K562 treated with DMSO at 1 percent for 4 hours (cell line): Measurements from ENCODE around the gene RAB26. TPM values are rescaled to one million over a fixed set of nuclear protein-coding genes. Genes with fewer than 3 reads are reported as not detected.

Experiments used
- total RNA-seq: library from RNA; unstranded; fragments of 300-600 nt; gene quantifications from 2 replicates; pipeline ENCODE4 v1.2.3, GENCODE V29; 2022; ENCODE audit not compliant: insufficient read depth

The RAB26 gene, protein sequence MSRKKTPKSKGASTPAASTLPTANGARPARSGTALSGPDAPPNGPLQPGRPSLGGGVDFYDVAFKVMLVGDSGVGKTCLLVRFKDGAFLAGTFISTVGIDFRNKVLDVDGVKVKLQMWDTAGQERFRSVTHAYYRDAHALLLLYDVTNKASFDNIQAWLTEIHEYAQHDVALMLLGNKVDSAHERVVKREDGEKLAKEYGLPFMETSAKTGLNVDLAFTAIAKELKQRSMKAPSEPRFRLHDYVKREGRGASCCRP
- total RNA-seq = 3.5 and 3.9 TPM in 2 replicates

DNA sequence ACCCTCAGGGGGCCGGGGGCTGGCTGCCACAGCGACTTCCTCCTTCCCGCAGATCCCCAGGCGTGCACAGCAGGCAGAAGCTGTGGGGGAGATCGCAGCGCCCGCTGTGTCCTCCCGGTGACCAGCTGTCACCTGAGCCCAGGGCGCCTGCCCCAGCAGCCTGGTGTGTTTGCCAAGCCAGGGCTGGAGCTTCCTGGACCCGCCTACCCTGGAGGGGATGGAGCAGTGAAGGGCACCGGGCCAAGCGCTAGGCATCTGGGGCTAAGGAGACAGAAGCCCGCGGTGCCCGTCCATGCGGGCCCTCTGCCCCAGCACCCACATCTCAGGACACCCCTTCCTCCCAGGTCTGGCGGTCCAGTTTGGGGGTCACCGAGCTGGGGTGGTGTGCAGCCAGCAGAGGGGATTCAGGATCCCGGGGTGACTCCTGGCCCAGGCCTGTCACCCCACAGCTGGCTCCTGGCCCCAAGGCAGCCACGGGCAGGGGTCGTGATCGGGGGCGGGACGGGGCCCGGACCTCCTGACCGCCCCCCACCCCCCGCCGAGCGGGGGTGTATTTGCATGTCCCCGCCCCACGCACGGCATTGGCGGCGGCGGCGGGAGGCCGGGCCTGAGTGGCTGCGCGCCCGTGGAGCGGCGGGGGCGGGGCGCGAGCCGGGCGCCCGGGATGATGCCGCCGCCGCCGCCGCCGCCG, at the start of gene RAB26:
Gene RAB26 (plus strand): TSS at position 645 of the 691 bp plus-strand sequence. CDS start 159 bp downstream, outside the sequence.

DNA sequence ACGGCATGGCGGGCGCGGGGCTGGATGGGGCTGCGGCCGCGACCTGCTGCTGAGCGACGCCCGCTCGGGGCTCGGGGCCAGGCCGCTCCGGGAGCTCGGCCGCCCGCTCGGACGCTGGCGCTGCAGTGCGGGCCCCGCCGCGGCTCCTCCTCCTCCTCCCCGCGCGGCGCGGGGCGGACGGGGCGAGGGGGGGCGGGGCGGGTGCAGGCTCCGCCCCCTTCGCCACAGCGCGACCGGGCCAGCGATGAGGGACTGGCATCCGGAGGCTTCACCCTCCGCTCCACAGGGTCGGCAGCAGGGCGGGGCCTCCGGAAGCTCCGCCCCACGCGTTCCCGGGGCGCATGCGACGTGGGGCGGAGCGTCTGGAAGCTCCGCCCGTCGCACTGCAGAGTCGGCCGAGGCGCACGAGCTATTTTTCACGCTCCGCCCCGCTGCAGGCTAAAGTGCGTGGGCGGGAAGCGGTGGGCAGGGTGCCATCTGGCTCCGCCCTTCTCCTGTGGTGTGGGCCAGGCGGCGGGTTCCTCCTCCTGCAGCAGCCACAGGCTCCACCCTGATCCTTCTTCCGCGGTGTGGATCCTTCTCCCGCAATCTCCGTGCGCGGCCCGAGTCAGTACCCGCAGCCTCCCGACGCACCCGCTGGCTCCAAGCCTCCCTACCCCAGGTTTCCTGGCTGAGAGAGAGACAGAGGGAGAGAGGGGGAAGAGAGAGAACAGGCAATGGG, 12.5 kb upstream of the RAB26 start, which contains the start of gene PKD1:
Gene PKD1 (minus strand): TSS at position 129 of the 721 bp plus-strand sequence. CDS start 209 bp downstream, outside the sequence.

DNA sequence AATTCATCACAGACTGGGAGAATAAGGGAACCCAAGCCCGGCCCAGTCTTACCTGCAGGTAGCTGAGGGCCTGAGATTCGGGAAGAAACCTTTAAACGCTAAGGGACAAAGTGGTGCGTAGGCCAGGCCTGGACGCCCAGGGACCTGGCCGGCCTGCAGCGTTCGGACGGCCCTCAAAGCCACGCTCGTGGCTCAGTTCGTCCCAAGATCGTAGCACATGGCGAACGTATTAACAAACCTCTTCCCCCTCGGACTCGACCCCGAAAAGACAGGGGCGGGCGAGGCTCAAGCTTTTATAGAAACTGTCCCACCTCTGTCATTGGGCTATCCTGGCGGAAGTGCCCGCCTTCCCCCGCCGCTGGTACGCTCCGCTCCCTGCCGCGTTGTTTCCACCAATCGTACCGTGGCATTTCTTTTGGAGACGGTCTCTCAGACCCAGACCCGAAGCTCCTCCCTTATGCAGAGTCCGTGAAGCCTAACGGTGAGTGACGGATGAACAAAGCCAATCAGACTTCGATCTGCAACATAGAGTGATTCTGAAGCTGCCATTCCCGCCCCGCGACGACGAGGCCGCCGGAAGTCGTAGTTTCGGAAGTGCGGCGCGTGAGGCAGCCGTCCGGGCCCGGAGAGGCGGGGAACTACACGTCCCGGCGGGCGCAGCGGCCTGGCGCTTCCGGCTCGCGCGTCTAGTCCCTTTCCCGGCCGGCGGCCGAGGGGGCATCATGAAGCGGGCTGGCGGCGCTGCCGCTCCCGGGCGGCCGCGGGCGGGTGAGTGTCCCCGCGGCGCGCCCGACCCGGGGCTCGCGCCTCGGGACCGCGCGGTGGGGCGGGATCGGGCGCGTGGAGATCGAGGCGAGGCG, 6.9 kb downstream of the RAB26 start, which contains the start of gene TRAF7:
Gene TRAF7 (plus strand): TSS at position 692 of the 860 bp plus-strand sequence. CDS start 8,139 bp downstream, outside the sequence.

DNA sequence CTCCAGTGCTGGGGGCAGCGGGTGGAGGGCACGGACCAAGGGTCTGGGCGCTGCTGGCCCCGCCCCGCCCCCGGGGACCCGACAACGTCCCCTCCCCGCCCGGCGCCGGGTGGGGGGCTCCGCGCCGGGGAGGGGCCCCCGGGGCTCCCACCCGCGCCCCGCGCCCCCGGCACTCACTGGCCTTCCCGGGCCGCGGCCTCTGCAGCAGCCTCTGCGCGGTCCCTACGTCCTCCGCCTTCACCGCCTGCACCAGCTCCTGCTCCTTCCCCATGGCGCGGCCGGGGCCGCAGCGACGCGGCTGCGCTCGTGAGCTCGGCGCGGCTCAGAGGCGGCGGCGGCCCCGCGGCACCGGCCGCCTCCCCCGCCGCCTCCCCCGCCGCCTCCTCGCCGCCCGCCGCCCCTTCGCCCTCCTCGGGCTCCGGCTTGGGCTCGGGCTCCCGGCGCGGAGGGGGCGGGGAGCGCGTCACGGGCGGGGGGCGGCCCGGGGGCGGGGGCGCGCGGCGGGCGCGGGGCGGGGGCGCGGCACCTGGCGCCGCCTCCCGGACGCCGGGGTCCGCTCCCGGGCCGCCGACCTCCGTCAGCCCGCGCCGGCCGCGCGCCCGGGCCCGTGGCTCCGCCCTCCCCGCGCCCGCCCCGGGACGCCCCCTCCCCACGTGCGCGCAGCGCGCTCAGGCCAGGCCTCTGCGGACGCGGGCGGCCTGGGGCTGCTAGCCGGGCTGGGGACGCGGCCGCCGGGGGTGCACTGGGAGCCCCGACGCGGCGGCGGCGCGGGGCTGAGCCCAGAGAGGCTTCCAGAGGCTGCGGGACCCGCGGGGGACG, 47.9 kb downstream of the RAB26 start, which contains the start of gene CASKIN1:
Gene CASKIN1 (minus strand): TSS at position 444 of the 819 bp plus-strand sequence. CDS start 173 bp downstream, at position 271.

Other genes with a start within 250 kb of the RAB26 start
- not detected in 2 replicates for gene HS3ST6, start 230.2 kb upstream of the RAB26 start, total RNA-seq
- 55.4 and 70.9 TPM in 2 replicates for gene MSRB1, start 205.4 kb upstream of the RAB26 start, total RNA-seq
- gene RPL3L, start 193.9 kb upstream of the RAB26 start, total RNA-seq = 0.47 TPM in 1 of 2 replicates, not detected in the other
- 214 and 219 TPM in 2 replicates for gene NDUFB10, start 189.1 kb upstream of the RAB26 start, total RNA-seq
- 6,829 and 8,005 TPM in 2 replicates for gene RPS2, start 183.8 kb upstream of the RAB26 start, total RNA-seq
- not detected in 2 replicates for gene RNF151, start 181.8 kb upstream of the RAB26 start, total RNA-seq
- gene TBL3, start 176.6 kb upstream of the RAB26 start, total RNA-seq = 41.9 and 47.0 TPM in 2 replicates
- not detected in 2 replicates for gene NOXO1, start 167.2 kb upstream of the RAB26 start, total RNA-seq
- 54.4 and 64.7 TPM in 2 replicates for gene GFER, start 164.4 kb upstream of the RAB26 start, total RNA-seq
- gene SYNGR3, start 158.7 kb upstream of the RAB26 start, total RNA-seq = 30.6 and 35.1 TPM in 2 replicates
- gene ZNF598, start 138.8 kb upstream of the RAB26 start, total RNA-seq = 103 and 116 TPM in 2 replicates
- gene NPW, start 128.8 kb upstream of the RAB26 start, total RNA-seq = 1.6 and 5.6 TPM in 2 replicates
- gene NHERF2, start 121.7 kb upstream of the RAB26 start, total RNA-seq = 28.8 and 29.0 TPM in 2 replicates
- 20.7 and 23.3 TPM in 2 replicates for gene NTHL1, start 100.8 kb upstream of the RAB26 start, total RNA-seq
- 42.5 and 52.7 TPM in 2 replicates for gene TSC2, start 100.6 kb upstream of the RAB26 start, total RNA-seq
- 67.2 and 116 TPM in 2 replicates for gene PKD1, start 12.7 kb upstream of the RAB26 start, total RNA-seq
- 103 and 117 TPM in 2 replicates for gene TRAF7, start 7.2 kb downstream of the RAB26 start, total RNA-seq
- 4.2 and 5.4 TPM in 2 replicates for gene CASKIN1, start 48.0 kb downstream of the RAB26 start, total RNA-seq
- 73.7 and 84.0 TPM in 2 replicates for gene MLST8, start 56.8 kb downstream of the RAB26 start, total RNA-seq
- 4.9 and 16.4 TPM in 2 replicates for gene BRICD5, start 62.2 kb downstream of the RAB26 start, total RNA-seq
- 53.8 and 56.2 TPM in 2 replicates for gene PGP, start 66.2 kb downstream of the RAB26 start, total RNA-seq
- 33.2 and 37.1 TPM in 2 replicates for gene E4F1, start 75.0 kb downstream of the RAB26 start, total RNA-seq
- gene DNASE1L2, start 87.8 kb downstream of the RAB26 start, total RNA-seq = 5.4 and 6.1 TPM in 2 replicates
- gene ECI1, start 103.0 kb downstream of the RAB26 start, total RNA-seq = 309 and 412 TPM in 2 replicates
- gene RNPS1, start 119.5 kb downstream of the RAB26 start, total RNA-seq = 182 and 221 TPM in 2 replicates
- 18.9 and 25.4 TPM in 2 replicates for gene ABCA3, start 192.1 kb downstream of the RAB26 start, total RNA-seq